ENCODE data around the gene GAREM1. TPM values are rescaled to one million over a fixed set of nuclear protein-coding genes. Genes with fewer than 3 reads are reported as not detected.

Gene GAREM1
- total RNA-seq, 1 donor from 2014 or later: 8.7 TPM

DNA sequence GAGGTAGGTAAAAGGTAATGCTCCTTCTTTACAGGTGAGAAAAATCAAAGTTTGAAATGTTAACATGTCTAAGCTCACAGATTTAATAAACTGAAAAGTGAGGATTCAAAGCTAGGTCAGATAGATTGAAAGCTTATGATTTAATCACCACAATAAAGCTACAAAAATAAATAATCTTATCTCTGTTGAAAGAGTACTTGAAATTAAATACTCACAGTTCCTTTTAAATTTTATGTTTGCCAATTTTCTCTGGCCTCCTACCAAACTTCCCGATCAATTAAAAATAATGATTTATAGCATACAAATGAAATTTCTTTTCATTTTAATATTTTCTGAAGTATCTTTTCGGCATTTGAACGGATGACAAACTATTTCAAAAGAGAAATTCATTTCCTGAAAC is 77.3 kb downstream of the GAREM1 start:
- no peaks in the 10 kb centered on the region for H3K4me1 Mint-ChIP-seq (ENCODE audit: low read depth, unreplicated experiment)
- no peaks in the 10 kb centered on the region for H3K27me3 Mint-ChIP-seq (ENCODE audit: unreplicated experiment)
- no peak overlapping the region for H3K4me3 Mint-ChIP-seq (ENCODE audit: unreplicated experiment)
- H3K9me3 Mint-ChIP-seq (ENCODE audit: unreplicated experiment): peaks cover 2% of the 10 kb centered on the region
- DNase-seq: no peak
- H3K36me3 Mint-ChIP-seq (ENCODE audit: unreplicated experiment): peaks cover 6% of the 10 kb centered on the region
- H3K27ac Mint-ChIP-seq (ENCODE audit: unreplicated experiment): no peak overlapping the region
- TF ChIP-seq, protein P1, sequence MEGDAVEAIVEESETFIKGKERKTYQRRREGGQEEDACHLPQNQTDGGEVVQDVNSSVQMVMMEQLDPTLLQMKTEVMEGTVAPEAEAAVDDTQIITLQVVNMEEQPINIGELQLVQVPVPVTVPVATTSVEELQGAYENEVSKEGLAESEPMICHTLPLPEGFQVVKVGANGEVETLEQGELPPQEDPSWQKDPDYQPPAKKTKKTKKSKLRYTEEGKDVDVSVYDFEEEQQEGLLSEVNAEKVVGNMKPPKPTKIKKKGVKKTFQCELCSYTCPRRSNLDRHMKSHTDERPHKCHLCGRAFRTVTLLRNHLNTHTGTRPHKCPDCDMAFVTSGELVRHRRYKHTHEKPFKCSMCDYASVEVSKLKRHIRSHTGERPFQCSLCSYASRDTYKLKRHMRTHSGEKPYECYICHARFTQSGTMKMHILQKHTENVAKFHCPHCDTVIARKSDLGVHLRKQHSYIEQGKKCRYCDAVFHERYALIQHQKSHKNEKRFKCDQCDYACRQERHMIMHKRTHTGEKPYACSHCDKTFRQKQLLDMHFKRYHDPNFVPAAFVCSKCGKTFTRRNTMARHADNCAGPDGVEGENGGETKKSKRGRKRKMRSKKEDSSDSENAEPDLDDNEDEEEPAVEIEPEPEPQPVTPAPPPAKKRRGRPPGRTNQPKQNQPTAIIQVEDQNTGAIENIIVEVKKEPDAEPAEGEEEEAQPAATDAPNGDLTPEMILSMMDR (IDR thresholded peaks at IDR 0.05; ENCODE audit: partially characterized antibody, unreplicated experiment): no peak

DNA sequence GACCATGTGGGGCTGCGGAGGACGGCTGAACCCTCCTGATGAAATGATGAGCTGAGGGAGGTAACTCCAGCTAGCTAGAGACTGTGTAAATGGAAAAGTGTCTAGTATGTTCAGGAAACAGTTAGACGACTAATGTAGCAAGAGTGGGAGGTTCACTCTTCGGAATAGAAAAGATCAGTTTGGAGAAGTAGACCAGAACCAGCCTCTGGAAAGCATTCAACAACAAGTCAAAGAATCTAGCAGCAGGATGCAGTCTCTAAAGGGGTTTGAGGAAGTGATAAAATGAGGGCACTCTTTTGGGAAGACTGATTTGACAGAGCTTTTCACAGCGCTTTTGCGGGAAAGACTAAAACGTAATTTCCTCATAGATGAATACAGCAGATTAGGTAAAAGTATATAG is 79.6 kb downstream of the GAREM1 start:
- no peaks in the 10 kb centered on the region for H3K9me3 Mint-ChIP-seq (ENCODE audit: unreplicated experiment)
- H3K27ac Mint-ChIP-seq (ENCODE audit: unreplicated experiment): no peak overlapping the region
- TF ChIP-seq, protein P1 (IDR thresholded peaks at IDR 0.05; ENCODE audit: partially characterized antibody, unreplicated experiment): no peak
- peaks cover 5% of the 10 kb centered on the region for H3K4me1 Mint-ChIP-seq (ENCODE audit: low read depth, unreplicated experiment)
- no peak for DNase-seq
- no peaks in the 10 kb centered on the region for H3K27me3 Mint-ChIP-seq (ENCODE audit: unreplicated experiment)
- peaks cover 6% of the 10 kb centered on the region for H3K36me3 Mint-ChIP-seq (ENCODE audit: unreplicated experiment)
- no peak overlapping the region for H3K4me3 Mint-ChIP-seq (ENCODE audit: unreplicated experiment)

DNA sequence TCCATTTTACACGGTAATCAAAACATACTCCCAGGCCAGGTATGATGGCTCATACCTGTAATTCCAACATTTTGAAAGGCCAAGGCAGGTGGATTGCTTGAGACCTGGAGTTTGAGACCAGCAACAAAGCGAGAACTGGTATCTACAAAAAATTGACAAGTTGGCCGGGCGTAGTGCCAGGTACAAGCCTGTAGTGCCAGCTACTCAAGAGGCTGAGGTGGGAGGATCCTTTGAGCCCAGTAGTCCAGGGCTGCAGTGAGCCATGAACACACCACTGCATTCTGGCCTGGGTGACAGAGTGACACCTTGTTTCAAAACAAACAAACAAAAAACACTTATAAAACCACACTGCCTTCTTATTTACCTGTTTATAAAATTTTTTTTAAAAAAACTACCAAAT is 80.8 kb downstream of the GAREM1 start:
- Mint-ChIP-seq H3K27me3 (ENCODE audit: unreplicated experiment) (no peaks in the 10 kb centered on the region), H3K27ac (ENCODE audit: unreplicated experiment) (no peak overlapping the region), H3K4me3 (ENCODE audit: unreplicated experiment) (no peak overlapping the region), H3K4me1 (ENCODE audit: low read depth, unreplicated experiment) (peaks cover 7% of the 10 kb centered on the region), H3K9me3 (ENCODE audit: unreplicated experiment) (no peaks in the 10 kb centered on the region), H3K36me3 (ENCODE audit: unreplicated experiment) (no peaks in the 10 kb centered on the region)
- no peak for DNase-seq
- TF ChIP-seq, protein P1 (IDR thresholded peaks at IDR 0.05; ENCODE audit: partially characterized antibody, unreplicated experiment): no peak

DNA sequence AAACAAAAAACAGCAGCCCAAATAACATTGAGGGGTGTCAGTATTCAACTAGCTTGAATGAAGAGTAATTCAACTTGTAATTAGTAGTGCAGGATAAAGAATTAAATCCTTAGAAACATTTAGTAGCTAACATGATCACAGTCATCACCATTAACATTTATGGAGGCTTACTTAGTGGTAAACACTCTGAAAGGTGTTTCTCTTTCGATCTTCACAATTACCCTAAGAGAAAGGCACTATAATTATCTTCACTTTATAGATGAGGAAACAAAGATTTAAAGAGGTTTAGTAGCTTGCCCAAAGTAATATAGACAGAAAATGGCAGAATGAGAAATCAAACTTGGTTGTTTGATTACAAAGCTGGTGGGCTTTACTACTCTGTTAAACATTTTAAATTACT is 81.5 kb downstream of the GAREM1 start:
- Mint-ChIP-seq H3K27me3 (ENCODE audit: unreplicated experiment) (no peaks in the 10 kb centered on the region), H3K4me3 (ENCODE audit: unreplicated experiment) (no peak overlapping the region), H3K9me3 (ENCODE audit: unreplicated experiment) (no peaks in the 10 kb centered on the region), H3K27ac (ENCODE audit: unreplicated experiment) (no peak overlapping the region), H3K36me3 (ENCODE audit: unreplicated experiment) (no peaks in the 10 kb centered on the region), H3K4me1 (ENCODE audit: low read depth, unreplicated experiment) (peaks cover 7% of the 10 kb centered on the region)
- no peak for DNase-seq
- TF ChIP-seq, protein P1 (IDR thresholded peaks at IDR 0.05; ENCODE audit: partially characterized antibody, unreplicated experiment): no peak

DNA sequence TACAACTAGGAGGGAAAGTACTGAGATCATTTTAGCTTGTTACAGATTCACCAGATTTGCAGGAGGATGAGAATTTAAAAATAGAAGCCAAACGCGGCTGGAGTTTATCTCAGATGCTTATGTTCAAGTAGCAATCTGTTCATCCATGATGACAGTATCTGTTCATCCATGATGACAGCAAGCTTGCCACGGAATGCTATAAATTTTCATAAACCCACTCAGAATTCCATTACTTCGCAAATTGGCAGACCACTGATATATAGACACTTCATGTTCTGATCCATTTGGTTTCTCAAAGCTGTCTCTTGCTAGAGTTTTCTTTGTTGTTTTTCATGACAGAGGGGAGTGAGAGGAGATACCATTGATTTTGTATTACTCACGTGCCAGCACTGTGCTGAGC is 84.2 kb downstream of the GAREM1 start:
- Mint-ChIP-seq H3K4me1 (ENCODE audit: low read depth, unreplicated experiment) (peaks cover 7% of the 10 kb centered on the region), H3K27me3 (ENCODE audit: unreplicated experiment) (no peaks in the 10 kb centered on the region), H3K27ac (ENCODE audit: unreplicated experiment) (no peak overlapping the region), H3K36me3 (ENCODE audit: unreplicated experiment) (no peaks in the 10 kb centered on the region), H3K9me3 (ENCODE audit: unreplicated experiment) (no peaks in the 10 kb centered on the region), H3K4me3 (ENCODE audit: unreplicated experiment) (no peak overlapping the region)
- TF ChIP-seq, protein P1 (IDR thresholded peaks at IDR 0.05; ENCODE audit: partially characterized antibody, unreplicated experiment): no peak
- no peak for DNase-seq

Measured in glutamatergic neuron (in vitro differentiated cells).